Islet precursor cell (in vitro differentiated cells): Measurements from ENCODE around the gene MEIS2.

ENCODE experiments used
- DNase-seq: peaks from one replicate; pipeline ENCODE4 v3.0.0-alpha.2; 2018

MEIS2 gene

GRCh38 chr15:36867436-36867835 is 232.9 kb downstream of the MEIS2 start:
- no peak for DNase-seq

- DNase-seq, result no peak
Measured at GRCh38 chr15:36866896-36867295, 233.5 kb downstream of the MEIS2 start.

- no peak for DNase-seq
Measured at GRCh38 chr15:36863570-36863969, 236.8 kb downstream of the MEIS2 start.

GRCh38 chr15:36860792-36861191 is 239.6 kb downstream of the MEIS2 start:
- no peak for DNase-seq

- DNase-seq, result no peak
Measured at GRCh38 chr15:36858423-36858822, 241.9 kb downstream of the MEIS2 start.

GRCh38 chr15:36856339-36856973 is 243.9 kb downstream of the MEIS2 start:
- DNase-seq, result no peak

GRCh38 chr15:36850864-36851263 is 249.5 kb downstream of the MEIS2 start:
- no peak for DNase-seq

- no peak for DNase-seq
Measured at GRCh38 chr15:36845270-36845669, 255.1 kb downstream of the MEIS2 start.

- no peak for DNase-seq
Measured at GRCh38 chr15:36844534-36844998, 255.8 kb downstream of the MEIS2 start.

GRCh38 chr15:36843822-36844221 is 256.5 kb downstream of the MEIS2 start:
- DNase-seq, result no peak

GRCh38 chr15:36841193-36841592 is 259.2 kb downstream of the MEIS2 start:
- DNase-seq, result no peak
